ENCODE data around the gene ZNF587.
A peak's percentile ranks its signal among the peaks of the same experiment; 100 is the strongest.
"Not testable (repeated sequence)": the region's sequence is repeated elsewhere in the genome, so short reads cannot be mapped to it uniquely, and the experiment has no call there.

ZNF587 gene

GRCh38 chr19:57867868-57868492 lies 18.3 kb downstream of the ZNF587 start:
- Histone ChIP-seq H3K4me3 (no peak overlapping the region), H3K27ac (no peak overlapping the region)
- DNase-seq (ENCODE audit: low spot score) = no peak
- TF ChIP-seq CTCF (IDR thresholded peaks at IDR 0.05) = no peak

DNA sequence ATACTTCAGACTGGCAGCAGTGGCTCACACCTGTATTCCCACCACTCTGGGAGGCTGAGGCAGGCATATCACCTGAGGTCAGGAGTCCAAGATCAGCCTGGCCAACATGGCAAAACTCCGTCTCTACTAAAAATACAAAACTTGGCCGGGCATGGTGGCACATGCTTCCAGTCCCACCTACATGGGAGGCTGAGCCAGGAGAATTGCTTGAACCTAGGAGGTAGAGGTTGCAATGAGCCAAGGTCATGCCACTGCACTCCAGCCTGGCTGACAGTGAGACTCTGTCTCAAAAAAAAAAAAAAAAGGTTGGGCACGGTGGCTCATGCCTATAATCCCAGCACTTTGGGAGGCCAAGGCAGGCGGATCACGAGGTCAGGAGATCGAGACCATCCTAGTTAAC lies 20.0 kb downstream of the ZNF587 start:
- not testable (repeated sequence) for H3K27ac ChIP-seq; DNase-seq (ENCODE audit: low spot score); H3K4me3 ChIP-seq

- Histone ChIP-seq H3K27ac (no peak overlapping the region), H3K4me3 (no peak overlapping the region)
- no peak for TF ChIP-seq CTCF (IDR thresholded peaks at IDR 0.05)
- DNase-seq (ENCODE audit: low spot score) = no peak
Observed at GRCh38 chr19:57870225-57870624, 20.6 kb downstream of the ZNF587 start.

GRCh38 chr19:57872450-57872849 lies 22.8 kb downstream of the ZNF587 start:
- DNase-seq (ENCODE audit: low spot score) = no peak
- no peak overlapping the region for H3K27ac ChIP-seq
- H3K4me3 ChIP-seq = no peak overlapping the region
- TF ChIP-seq CTCF (IDR thresholded peaks at IDR 0.05) = no peak

DNA sequence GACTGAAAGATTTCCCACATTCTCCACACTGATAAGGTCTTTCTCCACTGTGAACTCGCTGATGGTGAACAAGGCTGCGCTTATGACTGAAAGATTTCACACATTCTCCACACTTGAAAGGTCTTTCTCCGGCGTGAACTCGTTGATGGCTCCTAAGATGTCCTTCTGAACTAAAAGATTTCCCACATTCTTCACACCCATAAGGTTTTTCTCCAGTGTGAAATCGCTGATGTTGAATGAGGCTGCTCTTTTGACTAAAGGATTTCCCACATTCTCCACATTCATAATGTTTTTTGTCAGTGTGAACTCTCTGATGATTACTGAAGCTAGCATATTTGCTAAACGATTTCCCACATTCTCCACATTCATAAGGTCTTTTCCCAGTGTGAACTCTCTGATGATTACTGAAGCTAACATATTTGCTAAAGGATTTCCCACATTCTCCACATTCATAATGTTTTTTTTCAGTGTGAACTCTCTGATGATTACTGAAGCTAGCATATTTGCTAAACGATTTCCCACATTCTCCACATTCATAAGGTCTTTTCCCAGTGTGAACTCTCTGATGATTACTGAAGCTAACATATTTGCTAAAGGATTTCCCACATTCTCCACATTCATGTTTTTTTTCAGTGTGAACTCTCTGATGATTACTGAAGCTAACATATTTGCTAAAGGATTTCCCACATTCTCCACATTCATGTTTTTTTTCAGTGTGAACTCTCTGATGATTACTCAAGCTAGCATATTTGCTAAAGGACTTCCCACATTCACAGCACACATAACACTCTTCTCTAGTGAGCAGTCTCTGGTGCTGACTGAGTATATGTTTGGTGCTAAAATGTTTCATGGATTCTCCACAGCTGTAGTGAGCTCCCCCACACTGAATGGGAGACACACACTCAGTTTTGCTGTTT lies 24.5 kb downstream of the ZNF587 start:
- DNase-seq (ENCODE audit: low spot score) = not testable (repeated sequence)
- peak overlapping the region; percentile 0 for H3K4me3 ChIP-seq

GRCh38 chr19:57886046-57886445 lies 36.4 kb downstream of the ZNF587 start:
- DNase-seq (ENCODE audit: low spot score) = no peak
- no peak for TF ChIP-seq CTCF (IDR thresholded peaks at IDR 0.05)
- Histone ChIP-seq H3K27ac (no peak overlapping the region), H3K4me3 (no peak overlapping the region)

More for the DNA sequence above, 24.5 kb downstream of the ZNF587 start:
- not testable (repeated sequence) for H3K27ac ChIP-seq

- no peak for DNase-seq (ENCODE audit: low spot score)
- TF ChIP-seq CTCF (IDR thresholded peaks at IDR 0.05) = no peak
- Histone ChIP-seq H3K4me3 (peak overlapping the region; percentile 85), H3K27ac (no peak overlapping the region)
Observed at GRCh38 chr19:57887195-57887941, 37.7 kb downstream of the ZNF587 start.
